ENCODE results near the gene GRK2. TPM values are rescaled to one million over a fixed set of nuclear protein-coding genes. Genes with fewer than 3 reads are reported as not detected.

GRK2 gene
- total RNA-seq, 1 donor from 2014 or later: 51.3 TPM

- peaks cover 3% of the 10 kb centered on the region for H3K36me3 ChIP-seq (ENCODE audit: control insufficient read depth, insufficient read depth, low read length)
- no peak for DNase-seq (ENCODE audit: low read depth)
- H3K4me3 ChIP-seq (ENCODE audit: low read depth, low read length): no peak overlapping the region
- H3K27me3 ChIP-seq (ENCODE audit: control insufficient read depth, insufficient read depth, low read length): no peaks in the 10 kb centered on the region
- TF ChIP-seq CTCF (IDR thresholded peaks at IDR 0.05; ENCODE audit: insufficient read depth, low read length, poor library complexity, severe bottlenecking): no peak
Observed at GRCh38 chr11:67282876-67283371, 16.7 kb downstream of the GRK2 start.

GRCh38 chr11:67283481-67283963 is 17.2 kb downstream of the GRK2 start:
- Histone ChIP-seq H3K4me3 (ENCODE audit: low read depth, low read length) (no peak overlapping the region), H3K27me3 (ENCODE audit: control insufficient read depth, insufficient read depth, low read length) (no peaks in the 10 kb centered on the region), H3K36me3 (ENCODE audit: control insufficient read depth, insufficient read depth, low read length) (peaks cover 1% of the 10 kb centered on the region)
- DNase-seq (ENCODE audit: low read depth): no peak
- no peak for TF ChIP-seq CTCF (IDR thresholded peaks at IDR 0.05; ENCODE audit: insufficient read depth, low read length, poor library complexity, severe bottlenecking)

- no peak for TF ChIP-seq CTCF (IDR thresholded peaks at IDR 0.05; ENCODE audit: insufficient read depth, low read length, poor library complexity, severe bottlenecking)
- no peak for DNase-seq (ENCODE audit: low read depth)
- Histone ChIP-seq H3K27me3 (ENCODE audit: control insufficient read depth, insufficient read depth, low read length) (no peaks in the 10 kb centered on the region), H3K4me3 (ENCODE audit: low read depth, low read length) (no peak overlapping the region), H3K36me3 (ENCODE audit: control insufficient read depth, insufficient read depth, low read length) (peaks cover 1% of the 10 kb centered on the region)
Observed at GRCh38 chr11:67284811-67285540, 18.7 kb downstream of the GRK2 start.

GRCh38 chr11:67285541-67286498 is 19.5 kb downstream of the GRK2 start:
- H3K4me3 ChIP-seq (ENCODE audit: low read depth, low read length): no peak overlapping the region
- no peak for TF ChIP-seq CTCF (IDR thresholded peaks at IDR 0.05; ENCODE audit: insufficient read depth, low read length, poor library complexity, severe bottlenecking)
- no peaks in the 10 kb centered on the region for H3K27me3 ChIP-seq (ENCODE audit: control insufficient read depth, insufficient read depth, low read length)
- no peak for DNase-seq (ENCODE audit: low read depth)
- peaks cover 1% of the 10 kb centered on the region for H3K36me3 ChIP-seq (ENCODE audit: control insufficient read depth, insufficient read depth, low read length)

GRCh38 chr11:67286621-67287333 is 20.5 kb downstream of the GRK2 start:
- no peaks in the 10 kb centered on the region for H3K27me3 ChIP-seq (ENCODE audit: control insufficient read depth, insufficient read depth, low read length)
- no peak for TF ChIP-seq CTCF (IDR thresholded peaks at IDR 0.05; ENCODE audit: insufficient read depth, low read length, poor library complexity, severe bottlenecking)
- H3K36me3 ChIP-seq (ENCODE audit: control insufficient read depth, insufficient read depth, low read length): peaks cover 1% of the 10 kb centered on the region
- no peak for DNase-seq (ENCODE audit: low read depth)
- H3K4me3 ChIP-seq (ENCODE audit: low read depth, low read length): no peak overlapping the region
